B cell (primary cell): ENCODE data around the gene ABCA1.

Experiments
- CTCF ChIP-seq: fragments of 200-600 bp; IDR thresholded peaks from one replicate; pipeline ENCODE4 v1.8.0; 2022; ENCODE audit warnings: antibody characterized with exemption, mild to moderate bottlenecking
- EZH2 ChIP-seq: IDR thresholded peaks from 2 replicates; pipeline ENCODE4 v1.6.1; 2012; ENCODE audit warnings: borderline replicate concordance, low read depth, mild to moderate bottlenecking, moderate library complexity, low read length; ENCODE audit not compliant: insufficient read depth, poor library complexity, severe bottlenecking

- TF ChIP-seq CTCF (no peak), EZH2 (no peak)
These were observed 43.6 kb upstream of the ABCA1 start for GRCh38 chr9:104971511-104971910.
